NT2/D1 (cell line): ENCODE measurements around the gene MCF2L.

Source experiments
- DNase-seq: peaks from one replicate; pipeline ENCODE4 v3.0.0-alpha.2; 2011; ENCODE audit warnings: low read depth, low spot score
- H3K27me3 ChIP-seq: 2 replicates; pipeline ENCODE4 v1.6.0; 2011; ENCODE audit warnings: mild to moderate bottlenecking; ENCODE audit not compliant: insufficient read length, insufficient read depth
- H3K36me3 ChIP-seq: 2 replicates; pipeline ENCODE4 v1.6.1; 2011; ENCODE audit warnings: mild to moderate bottlenecking, low read length, mixed read lengths; ENCODE audit not compliant: insufficient read depth, insufficient read length
- H3K4me1 ChIP-seq: 2 replicates; pipeline ENCODE4 v1.5.1; 2011; ENCODE audit not compliant: insufficient read depth, insufficient read length
- H3K4me3 ChIP-seq: 2 replicates; pipeline ENCODE4 v1.5.1; 2011; ENCODE audit warnings: low read depth; ENCODE audit not compliant: insufficient read length
- H3K9ac ChIP-seq: 2 replicates; pipeline ENCODE4 v1.6.0; 2011; ENCODE audit warnings: low read depth; ENCODE audit not compliant: insufficient read length
- H3K9me3 ChIP-seq: 2 replicates; pipeline ENCODE4 v1.5.1; 2011; ENCODE audit warnings: mild to moderate bottlenecking, low read length; ENCODE audit not compliant: insufficient read depth
- SUZ12 ChIP-seq: IDR thresholded peaks from 2 replicates; pipeline ENCODE4 v1.6.1; 2011; ENCODE audit not compliant: insufficient read length, insufficient read depth; ENCODE audit errors: extremely low read depth
- YY1 ChIP-seq: IDR thresholded peaks from 2 replicates; pipeline ENCODE4 v1.6.1; 2011; ENCODE audit not compliant: insufficient read length, insufficient read depth
- ZNF274 ChIP-seq: IDR thresholded peaks from 2 replicates; pipeline ENCODE4 v1.6.1; 2011; ENCODE audit warnings: mild to moderate bottlenecking, low read depth, low read length

Gene MCF2L

GRCh38 chr13:113144255-113144629, 175.2 kb downstream of the MCF2L start:
- no peaks in the 10 kb centered on the region for H3K9me3 ChIP-seq
- H3K4me1 ChIP-seq: peaks cover 11% of the 10 kb centered on the region
- TF ChIP-seq SUZ12 (no peak), ZNF274 (no peak), YY1 (no peak)
- no peak for DNase-seq
- no peak overlapping the region for H3K4me3 ChIP-seq
- no peaks in the 10 kb centered on the region for H3K27me3 ChIP-seq
- H3K36me3 ChIP-seq: no peaks in the 10 kb centered on the region
- no peak overlapping the region for H3K9ac ChIP-seq

DNA sequence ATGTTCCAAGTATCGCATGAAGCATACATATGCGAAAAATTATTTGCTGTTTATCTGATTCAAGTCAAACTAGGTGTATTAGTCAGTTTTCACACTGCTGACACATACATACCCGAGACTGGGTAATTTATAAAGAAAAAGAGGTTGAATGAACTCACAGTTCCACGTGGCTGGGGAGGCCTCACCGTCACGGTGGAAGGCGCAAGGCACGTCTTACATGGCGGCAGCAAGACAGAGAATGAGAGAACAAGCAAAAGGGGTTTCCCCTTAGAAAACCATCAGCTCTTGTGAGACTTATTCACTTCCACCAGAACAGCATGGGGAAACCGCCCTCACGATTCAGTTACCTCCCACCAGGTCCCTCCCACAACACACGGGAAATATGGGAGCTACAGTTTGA, 176.5 kb downstream of the MCF2L start:
- H3K9ac ChIP-seq: no peak overlapping the region
- H3K4me1 ChIP-seq: peaks cover 11% of the 10 kb centered on the region
- no peaks in the 10 kb centered on the region for H3K27me3 ChIP-seq
- no peaks in the 10 kb centered on the region for H3K9me3 ChIP-seq
- no peak for DNase-seq
- no peak overlapping the region for H3K4me3 ChIP-seq
- TF ChIP-seq YY1: no peak
- no peak for TF ChIP-seq ZNF274
- no peak for TF ChIP-seq SUZ12
- H3K36me3 ChIP-seq: no peaks in the 10 kb centered on the region

- DNase-seq: no peak
- H3K27me3 ChIP-seq: peaks cover 4% of the 10 kb centered on the region
- peaks cover 11% of the 10 kb centered on the region for H3K4me1 ChIP-seq
- no peaks in the 10 kb centered on the region for H3K36me3 ChIP-seq
- no peak overlapping the region for H3K9ac ChIP-seq
- TF ChIP-seq ZNF274 (no peak), SUZ12 (no peak), YY1 (no peak)
- no peak overlapping the region for H3K4me3 ChIP-seq
- no peaks in the 10 kb centered on the region for H3K9me3 ChIP-seq
Observed at GRCh38 chr13:113145911-113146598, 177.0 kb downstream of the MCF2L start.

GRCh38 chr13:113146750-113147149, 177.7 kb downstream of the MCF2L start:
- no peaks in the 10 kb centered on the region for H3K36me3 ChIP-seq
- no peak overlapping the region for H3K9ac ChIP-seq
- no peak for TF ChIP-seq SUZ12
- TF ChIP-seq YY1: no peak
- no peak for TF ChIP-seq ZNF274
- H3K4me3 ChIP-seq: no peak overlapping the region
- H3K27me3 ChIP-seq: peaks cover 10% of the 10 kb centered on the region
- H3K4me1 ChIP-seq: peaks cover 11% of the 10 kb centered on the region
- DNase-seq: no peak
- no peaks in the 10 kb centered on the region for H3K9me3 ChIP-seq

- Histone ChIP-seq H3K36me3 (no peaks in the 10 kb centered on the region), H3K27me3 (peaks cover 15% of the 10 kb centered on the region), H3K4me1 (peaks cover 13% of the 10 kb centered on the region), H3K4me3 (no peak overlapping the region), H3K9ac (no peak overlapping the region), H3K9me3 (no peaks in the 10 kb centered on the region)
- DNase-seq: no peak
- TF ChIP-seq ZNF274: no peak
- TF ChIP-seq SUZ12: no peak
- TF ChIP-seq YY1: no peak
Observed at GRCh38 chr13:113147206-113147605, 178.2 kb downstream of the MCF2L start.

GRCh38 chr13:113148407-113148806, 179.4 kb downstream of the MCF2L start:
- no peak overlapping the region for H3K4me3 ChIP-seq
- TF ChIP-seq ZNF274 (no peak), SUZ12 (no peak), YY1 (no peak)
- no peak for DNase-seq
- no peak overlapping the region for H3K9ac ChIP-seq
- peaks cover 9% of the 10 kb centered on the region for H3K4me1 ChIP-seq
- peaks cover 27% of the 10 kb centered on the region for H3K27me3 ChIP-seq
- H3K9me3 ChIP-seq: no peaks in the 10 kb centered on the region
- H3K36me3 ChIP-seq: no peaks in the 10 kb centered on the region

GRCh38 chr13:113148940-113149503, 180.0 kb downstream of the MCF2L start:
- Histone ChIP-seq H3K4me3 (no peak overlapping the region), H3K9me3 (no peaks in the 10 kb centered on the region), H3K4me1 (peaks cover 5% of the 10 kb centered on the region), H3K27me3 (peaks cover 27% of the 10 kb centered on the region), H3K9ac (no peak overlapping the region), H3K36me3 (no peaks in the 10 kb centered on the region)
- no peak for DNase-seq
- TF ChIP-seq ZNF274 (no peak), SUZ12 (no peak), YY1 (no peak)
